Islet of Langerhans (tissue), 1 donor: ENCODE results near the gene CTAGE8.
"Not testable (repeated sequence)": the region's sequence is repeated elsewhere in the genome, so short reads cannot be mapped to it uniquely, and the experiment has no call there.

ENCODE experiments used
- FAIRE-seq: peaks from one replicate; lab custom pipeline; 2011; peaks lifted over from hg19 to GRCh38; lab: Jason Lieb, UNC

The CTAGE8 gene

DNA sequence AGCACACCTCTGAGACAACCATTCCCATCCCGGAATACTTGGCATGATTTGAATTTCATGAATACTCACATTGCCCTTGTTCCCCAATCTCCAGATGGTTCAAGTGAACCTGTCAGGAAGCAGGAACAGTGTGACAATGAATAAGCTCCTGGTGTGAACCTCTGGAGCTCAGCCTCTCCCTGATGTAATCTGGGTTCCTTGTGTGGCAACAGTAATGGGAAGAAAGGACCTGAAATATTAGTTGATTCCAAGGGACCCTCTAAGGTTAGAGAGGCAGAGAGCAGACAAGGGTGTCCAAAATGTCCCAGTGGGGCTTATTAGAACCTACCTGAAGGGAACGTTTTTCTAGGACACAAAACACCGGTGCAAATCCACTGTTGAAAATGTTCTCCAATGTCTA, 13.0 kb downstream of the CTAGE8 start:
- no peak for FAIRE-seq

GRCh38 chr7:144255471-144255897, 13.6 kb downstream of the CTAGE8 start:
- FAIRE-seq = no peak

DNA sequence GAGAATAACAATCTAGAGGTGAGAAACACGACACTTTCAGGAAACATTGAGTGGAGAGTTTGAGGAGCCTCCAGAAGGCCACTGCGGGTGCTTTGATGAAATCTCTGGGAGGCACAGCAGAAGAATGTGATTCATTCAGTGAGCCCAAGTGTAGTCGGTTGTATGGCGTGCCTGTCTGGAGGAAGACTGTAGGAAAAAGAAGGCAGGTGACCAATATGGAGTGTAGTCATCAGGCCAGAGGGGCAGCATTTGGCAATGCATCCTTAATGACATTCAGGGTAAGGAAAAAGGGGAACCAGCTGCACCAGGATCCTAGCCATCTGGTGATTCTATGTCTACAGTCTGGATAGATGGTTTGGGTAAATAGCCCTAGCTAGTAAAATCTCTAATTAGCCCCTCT, 16.8 kb downstream of the CTAGE8 start:
- not testable (repeated sequence) for FAIRE-seq

DNA sequence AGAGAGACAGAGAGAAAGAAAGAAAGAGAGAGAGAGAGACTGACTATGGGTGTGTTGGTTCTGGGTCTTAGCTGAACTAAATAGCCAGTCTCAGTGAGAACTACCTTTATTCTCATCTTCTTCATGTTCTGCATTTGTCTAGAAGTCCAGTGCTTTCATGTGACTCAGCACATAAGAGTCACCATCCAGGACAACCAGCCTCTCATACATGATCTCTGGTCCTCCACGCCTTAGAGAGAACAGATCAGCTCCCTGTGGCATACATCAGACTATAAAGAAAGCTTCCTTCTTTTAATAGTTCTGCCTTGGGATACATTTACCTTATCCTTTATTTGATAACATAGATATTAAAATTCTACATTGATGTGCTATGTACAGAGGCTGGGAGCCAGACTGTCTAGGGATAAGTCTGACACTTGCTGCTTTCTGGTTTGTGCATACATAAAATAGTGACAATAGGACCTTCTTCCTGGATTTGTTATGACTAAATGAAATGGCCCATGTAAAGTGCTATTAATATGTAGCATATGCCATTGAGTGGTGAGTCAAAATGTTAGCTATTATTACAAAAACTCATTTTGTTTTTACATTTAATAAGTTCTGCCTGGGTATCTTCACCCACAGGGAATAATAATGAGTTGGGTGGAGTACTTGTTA, 21.3 kb downstream of the CTAGE8 start:
- FAIRE-seq = not testable (repeated sequence)

DNA sequence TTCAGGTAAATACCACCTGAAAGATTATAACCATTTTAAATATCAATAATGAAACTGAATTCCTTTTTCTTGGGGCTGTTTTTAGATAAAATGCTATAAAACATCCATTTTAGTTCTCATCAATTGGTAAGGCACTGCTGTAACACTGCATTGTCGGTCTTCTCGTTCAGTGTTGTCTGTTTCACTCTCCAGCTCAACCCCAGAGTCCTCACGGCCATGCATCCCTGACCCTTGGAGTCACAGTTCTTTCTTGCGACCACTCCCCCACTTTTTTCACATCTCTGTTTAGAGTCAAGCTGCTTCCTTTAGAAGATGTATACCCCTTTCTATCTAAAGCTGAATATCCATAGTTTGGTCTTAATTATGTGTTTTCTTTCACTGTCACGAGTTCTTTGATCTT, 22.1 kb downstream of the CTAGE8 start:
- FAIRE-seq = not testable (repeated sequence)

DNA sequence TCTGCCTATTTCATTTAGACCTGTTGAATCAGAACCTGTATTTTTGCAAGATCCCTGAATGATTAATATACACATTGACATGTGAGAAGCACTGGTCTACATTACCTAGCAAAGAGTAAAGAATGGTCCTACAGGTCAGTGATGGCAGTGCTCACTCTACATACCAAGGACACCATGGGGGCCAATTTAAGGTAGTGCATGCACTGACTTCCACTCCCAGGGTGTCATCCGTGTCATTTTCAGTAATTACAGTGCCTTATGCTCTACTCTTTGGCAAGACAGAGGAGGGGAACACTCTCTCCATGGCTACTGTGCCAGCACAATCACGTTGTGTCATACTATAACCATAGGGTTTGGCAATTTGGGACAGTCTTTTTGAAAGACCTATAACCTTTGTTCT, 23.7 kb downstream of the CTAGE8 start:
- FAIRE-seq = not testable (repeated sequence)

DNA sequence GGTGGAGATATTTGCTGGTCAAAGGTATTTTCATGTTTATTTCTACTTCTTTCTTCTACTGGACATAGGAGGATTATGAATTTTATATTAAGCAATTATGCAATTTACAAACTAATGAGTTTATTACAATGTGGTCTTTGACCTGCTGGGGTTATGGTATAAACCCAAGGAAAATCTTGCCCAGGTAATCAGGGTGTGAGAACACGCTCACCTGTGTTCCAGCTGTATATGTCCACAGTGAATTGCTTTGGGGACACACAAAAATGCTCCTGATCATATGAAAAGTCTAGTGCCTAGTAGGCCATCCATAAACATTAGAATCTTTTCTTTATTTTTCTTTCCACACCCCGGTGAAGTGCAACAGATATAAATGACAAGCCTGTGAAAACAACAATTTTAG, 29.7 kb downstream of the CTAGE8 start, which contains the start of gene OR2A42:
OR2A42 (minus strand) TSS at position 241 of the 400 bp plus-strand sequence. CDS start 6,762 bp downstream, outside the sequence.
- FAIRE-seq = not testable (repeated sequence)

DNA sequence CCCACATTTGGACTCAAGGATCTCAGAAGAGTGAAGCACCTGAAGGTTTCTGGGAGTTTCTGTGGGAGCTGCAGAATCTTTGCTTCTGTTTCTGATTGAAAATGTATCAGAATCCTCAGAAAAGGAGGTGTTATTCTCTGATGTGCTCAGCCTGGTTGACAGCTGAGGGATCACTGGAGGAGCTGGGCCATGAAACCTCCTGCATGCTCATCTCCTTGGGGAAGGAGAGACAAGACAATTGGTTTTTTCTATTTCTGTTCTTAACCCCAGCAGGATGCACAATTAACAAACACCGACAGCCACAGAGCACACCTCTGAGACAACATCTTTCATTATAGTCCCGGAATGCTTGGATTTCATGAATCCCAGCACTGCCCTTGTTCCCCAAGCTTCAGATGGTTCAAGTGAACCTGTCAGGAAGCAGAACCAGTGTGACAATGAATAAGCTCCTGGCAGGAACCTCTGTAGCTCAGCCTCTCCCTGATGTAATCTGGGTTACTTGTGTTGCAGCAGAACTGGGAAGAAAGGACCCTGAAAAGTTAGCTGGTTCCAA, 30.5 kb downstream of the CTAGE8 start:
- not testable (repeated sequence) for FAIRE-seq

GRCh38 chr7:144233039-144233438, 36.0 kb downstream of the CTAGE8 start:
- not testable (repeated sequence) for FAIRE-seq

DNA sequence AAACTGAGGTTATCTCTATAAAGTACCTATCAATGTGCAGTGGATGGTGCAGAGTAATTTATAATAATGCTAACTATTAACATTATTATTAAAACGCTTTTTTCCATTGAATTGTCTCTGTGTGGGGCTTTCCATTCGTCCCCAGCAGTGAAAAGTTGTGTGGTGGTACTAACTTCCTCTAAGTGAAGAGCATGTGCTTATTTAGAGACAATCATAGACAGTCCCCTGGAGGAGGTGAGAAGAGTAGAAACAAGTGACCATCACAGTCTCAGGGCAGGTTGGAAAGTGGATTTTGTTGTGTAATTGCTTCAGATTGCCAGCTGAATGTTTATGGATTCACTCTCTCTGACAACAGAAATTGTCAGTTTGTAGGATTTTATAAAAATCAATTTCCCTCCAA, 38.1 kb downstream of the CTAGE8 start:
- not testable (repeated sequence) for FAIRE-seq

GRCh38 chr7:144228810-144229209, 40.3 kb downstream of the CTAGE8 start:
- FAIRE-seq = not testable (repeated sequence)

- not testable (repeated sequence) for FAIRE-seq
These were observed 42.2 kb downstream of the CTAGE8 start for GRCh38 chr7:144226866-144227265.

DNA sequence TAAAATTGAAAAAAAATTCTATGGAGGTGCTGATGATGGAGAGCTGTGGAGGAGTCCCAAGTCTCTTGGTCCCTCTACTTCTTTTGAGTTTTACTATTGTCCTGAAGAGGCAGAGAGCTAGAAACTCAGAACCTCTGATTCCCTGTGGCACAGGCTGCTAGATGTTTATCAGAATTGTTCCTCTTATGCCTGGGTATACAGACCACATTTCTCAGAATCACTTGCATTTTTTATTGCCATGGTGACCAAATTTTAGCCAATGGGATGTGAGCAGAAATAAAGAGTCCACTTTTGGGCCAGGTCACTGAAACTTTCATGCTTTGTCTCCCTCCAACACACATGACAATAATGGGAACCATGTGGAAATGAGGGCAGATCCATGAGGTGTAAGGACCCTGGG, 45.4 kb downstream of the CTAGE8 start:
- not testable (repeated sequence) for FAIRE-seq

DNA sequence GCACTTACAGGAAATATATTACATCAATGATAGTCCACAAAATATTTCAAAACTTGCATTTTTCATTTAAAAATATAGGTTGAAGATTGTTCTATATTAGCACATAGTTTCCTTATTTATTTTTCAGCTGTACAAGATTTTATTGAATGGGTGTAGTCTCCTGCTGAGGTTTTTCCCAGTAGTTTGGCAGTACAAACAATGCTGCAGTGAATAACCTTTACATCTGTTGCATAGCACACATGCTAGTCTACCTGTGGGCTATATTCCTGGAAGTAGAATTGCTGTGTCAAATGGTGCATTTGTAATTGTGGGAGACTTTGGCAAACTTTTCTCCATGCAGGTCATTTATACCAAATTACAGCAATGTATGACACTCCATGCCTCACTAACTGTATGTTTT, 48.6 kb downstream of the CTAGE8 start:
- FAIRE-seq = not testable (repeated sequence)

DNA sequence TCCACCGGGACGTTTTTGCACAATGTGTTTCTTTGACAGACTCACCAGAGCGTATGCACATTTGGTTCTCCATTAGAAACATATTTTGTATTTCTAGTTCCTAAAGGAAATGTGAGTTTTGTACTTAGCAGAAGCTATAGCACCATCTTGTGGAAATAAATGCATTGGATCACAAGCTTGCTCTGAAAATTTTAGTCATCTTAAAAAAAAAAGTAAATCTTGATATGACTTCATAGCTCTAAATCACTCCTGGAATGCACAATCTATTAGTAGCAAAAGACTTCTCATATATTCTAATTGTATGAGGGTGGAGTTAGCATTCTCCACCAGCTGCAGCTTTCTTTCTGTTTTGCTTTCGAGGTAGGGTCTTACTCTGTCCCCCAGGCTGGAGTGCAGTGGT, 49.9 kb downstream of the CTAGE8 start:
- FAIRE-seq = peak; percentile 96

DNA sequence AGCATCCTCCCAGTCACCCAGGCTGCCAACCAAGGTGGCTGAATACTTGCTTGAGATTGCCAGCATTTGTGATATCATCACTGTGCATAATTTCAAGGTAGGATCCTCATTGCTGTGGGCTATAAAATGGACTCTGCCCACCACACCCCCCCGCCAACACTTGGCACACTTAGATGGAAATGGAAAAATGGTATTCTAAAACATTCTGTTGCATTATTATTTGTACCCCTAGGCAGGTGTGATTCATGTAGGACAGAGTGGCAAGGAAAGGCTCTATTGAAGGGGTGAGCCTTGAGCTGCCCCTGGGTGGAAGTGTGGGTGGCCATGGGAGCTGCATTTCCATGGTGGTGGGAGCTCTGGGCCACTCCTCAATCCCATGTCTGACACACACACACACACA, 50.5 kb downstream of the CTAGE8 start:
- not testable (repeated sequence) for FAIRE-seq

GRCh38 chr7:144217200-144217599, 51.9 kb downstream of the CTAGE8 start:
- not testable (repeated sequence) for FAIRE-seq
